K562 (cell line): ENCODE results near the gene PPIL6. TPM values are rescaled to one million over a fixed set of nuclear protein-coding genes. Genes with fewer than 3 reads are reported as not detected.

Experiments
- CEBPB ChIP-seq: fragments of 450-650 bp; IDR thresholded peaks from 2 replicates; pipeline ENCODE4 v1.6.1; 2016; ENCODE audit warnings: missing genetic modification characterization, missing compliant biosample characterization
- CEBPG ChIP-seq, 3 experiments: fragments of 200-800 bp in 1 of 3; sonication (Bioruptor generic) in 1 of 3; sonication (generic) in 1 of 3; formaldehyde crosslinking in 1 of 3; IDR thresholded peaks in 2 of 3; conservative IDR thresholded peaks in 1 of 3; 2 replicates each; pipeline versions ENCODE4 v1.6.1 to v1.8.0; 2016 to 2022; ENCODE audit warnings: missing compliant biosample characterization in 2 of 3, missing genetic modification characterization in 2 of 3, mild to moderate bottlenecking in 1 of 3, missing genetic modification reagents in 1 of 3
- CXXC5 ChIP-seq: fragments of 250-450 bp; sonication (Bioruptor Pico); IDR thresholded peaks from 2 replicates; pipeline ENCODE4 v1.8.0; 2022; ENCODE audit warnings: inconsistent platforms, mild to moderate bottlenecking, moderate library complexity
- KHSRP ChIP-seq: fragments of 450-650 bp; IDR thresholded peaks from 2 replicates; pipeline ENCODE4 v1.6.1; 2017
- KLF6 ChIP-seq: fragments of 250-450 bp; sonication (Bioruptor Pico); IDR thresholded peaks from 2 replicates; pipeline ENCODE4 v1.4.0; 2020; ENCODE audit warnings: mild to moderate bottlenecking, moderate library complexity, borderline replicate concordance
- MAZ ChIP-seq, 2 experiments: fragments of 450-650 bp in 1 of 2; sonication (generic) in 1 of 2; formaldehyde crosslinking; IDR thresholded peaks in 1 of 2; conservative IDR thresholded peaks in 1 of 2; 2 replicates each; pipeline versions ENCODE4 v1.4.0 to v1.5.0; 2020; ENCODE audit warnings: mild to moderate bottlenecking in 1 of 2, missing genetic modification reagents in 1 of 2
- MEF2D ChIP-seq: conservative IDR thresholded peaks from 2 replicates; pipeline ENCODE4 v1.6.1; 2016; ENCODE audit warnings: low read depth, missing genetic modification characterization, missing compliant biosample characterization
- MXI1 ChIP-seq: IDR thresholded peaks from 2 replicates; pipeline ENCODE4 v1.6.1; 2011; ENCODE audit warnings: low read depth, mild to moderate bottlenecking, improper control_type of control experiment, low read length
- NFATC3 ChIP-seq: fragments of 450-650 bp; IDR thresholded peaks from 2 replicates; pipeline ENCODE4 v1.6.1; 2017; ENCODE audit warnings: mild to moderate bottlenecking
- POLR2AphosphoS5 ChIP-seq: IDR thresholded peaks from 2 replicates; pipeline ENCODE4 v1.6.1; 2011; ENCODE audit warnings: mild to moderate bottlenecking, low read depth, low read length, moderate library complexity; ENCODE audit not compliant: control insufficient read depth, insufficient read depth
- RBBP5 ChIP-seq: fragments of 200-600 bp; sonication (generic); IDR thresholded peaks from 2 replicates; pipeline ENCODE4 v1.6.1; 2012; ENCODE audit warnings: borderline replicate concordance, mild to moderate bottlenecking, low read length, control low read depth, inconsistent platforms; ENCODE audit not compliant: insufficient read depth, poor library complexity, severe bottlenecking
- SMAD4 ChIP-seq: fragments of 250-450 bp; sonication (Bioruptor Pico); conservative IDR thresholded peaks from 2 replicates; pipeline ENCODE4 v1.8.0; 2021; ENCODE audit warnings: inconsistent platforms, mild to moderate bottlenecking, moderate library complexity
- SOX6 ChIP-seq: fragments of 450-650 bp; IDR thresholded peaks from 2 replicates; pipeline ENCODE4 v1.6.1; 2014; ENCODE audit warnings: mild to moderate bottlenecking
- TBP ChIP-seq: optimal IDR thresholded peaks from 2 replicates; pipeline ENCODE3; 2011; ENCODE audit warnings: low read depth, low read length, improper control_type of control experiment
- ZBTB1 ChIP-seq: sonication (generic); formaldehyde crosslinking; IDR thresholded peaks from 2 replicates; pipeline ENCODE4 v1.8.1; 2023; ENCODE audit warnings: missing genetic modification reagents, low read depth, mild to moderate bottlenecking, borderline replicate concordance
- ZNF695 ChIP-seq: fragments of 450-650 bp; formaldehyde crosslinking; IDR thresholded peaks from 2 replicates; pipeline ENCODE4 v1.4.0; 2020; ENCODE audit warnings: mild to moderate bottlenecking, moderate library complexity
- polyA plus RNA-seq, 8 experiments: library from polyadenylated mRNA; depleted of rRNA in 4 of 8; stranded (reverse) in 5 of 8; unstranded in 3 of 8; fragments of >200 nt; fragmentation: Nextera tagmentation in 2 of 8; fragmentation: Illumina TruSeq in 1 of 8; extraction: Ambion mirVana in 2 of 8; extraction: Trizol in 1 of 8; gene quantifications; 2 replicates each; pipeline versions ENCODE4 v1.2.1 to v1.2.3, GENCODE V29; 2011 to 2014; ENCODE audit warnings: inconsistent platforms in 1 of 8, missing spikeins in 1 of 8
- total RNA-seq, 7 experiments: library from RNA; depleted of rRNA in 6 of 7; stranded (reverse); fragments of >200 nt in 6 of 7; fragmentation: Illumina TruSeq in 2 of 7; extraction: Trizol in 2 of 7; gene quantifications; 2 replicates each; pipeline versions ENCODE4 v1.2.1 to v1.2.3, GENCODE V29; 2011 to 2021; ENCODE audit warnings: low replicate concordance in 1 of 7
- TF ChIP-seq, protein P1 (sequence below): fragments of 250-450 bp; sonication (Bioruptor Pico); IDR thresholded peaks from 2 replicates; pipeline ENCODE4 v1.8.0; 2021; ENCODE audit warnings: borderline replicate concordance, mild to moderate bottlenecking, moderate library complexity; ENCODE audit not compliant: poor library complexity, severe bottlenecking
- TF ChIP-seq, protein P2 (sequence below), 2 experiments: fragments of 450-650 bp; conservative IDR thresholded peaks; 2 replicates each; pipeline ENCODE4 v1.6.1; 2017; ENCODE audit warnings: mild to moderate bottlenecking in 2 of 2, moderate library complexity in 2 of 2
- TF ChIP-seq, protein P3 (sequence below): fragments of 450-650 bp; IDR thresholded peaks from 2 replicates; pipeline ENCODE4 v1.6.1; 2014; ENCODE audit warnings: low read depth, mild to moderate bottlenecking, moderate library complexity, borderline replicate concordance
- TF ChIP-seq, protein P4 (sequence below): fragments of 450-650 bp; formaldehyde crosslinking; conservative IDR thresholded peaks from 2 replicates; pipeline ENCODE4 v1.4.0; 2022; ENCODE audit warnings: mild to moderate bottlenecking, missing genetic modification characterization

The PPIL6 gene
- total and polyA plus RNA-seq, 9 of the 15 experiments (the other 6 are each of a cell fraction or from before 2014, with no cell fraction given) = 0.03 to 0.98 (median 0.41) TPM; not detected in 1

DNA sequence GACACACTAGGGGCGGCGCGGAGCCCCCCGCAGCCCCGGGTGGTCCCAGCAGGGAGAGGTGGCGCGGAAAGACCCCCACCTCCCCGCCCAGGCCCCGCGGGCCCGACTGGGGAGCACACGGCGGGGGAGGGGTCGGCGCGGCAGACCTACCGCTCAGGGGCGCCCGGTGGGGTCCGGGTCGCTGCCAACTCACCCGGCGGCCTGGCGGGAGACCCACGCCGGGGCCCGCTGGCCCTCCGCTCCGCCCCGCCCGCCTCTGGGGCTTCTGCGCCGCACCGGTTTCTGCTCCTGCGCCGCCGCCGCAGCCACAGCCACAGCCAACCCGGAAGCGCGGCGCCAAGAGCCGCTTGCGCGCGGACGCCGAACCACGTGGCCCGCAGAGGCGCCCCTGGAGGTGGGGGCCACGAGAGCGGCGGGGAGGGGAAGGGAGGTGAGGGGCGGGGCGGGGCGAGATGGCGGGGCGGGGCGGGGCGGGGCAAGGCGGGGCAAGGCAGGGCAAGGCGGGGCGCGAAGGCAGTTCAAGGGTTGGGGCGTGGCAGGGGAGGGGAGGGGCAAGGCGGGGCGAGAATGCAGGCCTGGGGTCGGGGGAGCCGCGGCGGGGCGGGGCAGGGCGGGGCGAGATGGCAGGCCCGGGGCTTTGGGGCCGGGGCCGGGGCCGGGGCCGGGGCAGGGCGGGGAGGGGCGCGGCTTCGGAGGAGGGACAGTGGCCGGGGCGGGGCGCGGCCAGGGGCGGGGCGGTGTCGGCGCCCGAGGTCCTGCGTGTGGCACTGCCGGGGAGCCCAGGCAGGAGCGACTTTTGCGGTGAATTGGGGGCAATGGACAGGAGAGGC is 42.7 kb upstream of the PPIL6 start, which contains the start of gene ZBTB24 (continued):
- TF ChIP-seq CEBPB = 0 out of 2 replicates have a peak, but pooled peaks have one; percentile 5
- peak; percentile 60 for TF ChIP-seq TBP
- TF ChIP-seq SOX6 = no peak
- no peak for TF ChIP-seq NFATC3
- TF ChIP-seq, protein P1, sequence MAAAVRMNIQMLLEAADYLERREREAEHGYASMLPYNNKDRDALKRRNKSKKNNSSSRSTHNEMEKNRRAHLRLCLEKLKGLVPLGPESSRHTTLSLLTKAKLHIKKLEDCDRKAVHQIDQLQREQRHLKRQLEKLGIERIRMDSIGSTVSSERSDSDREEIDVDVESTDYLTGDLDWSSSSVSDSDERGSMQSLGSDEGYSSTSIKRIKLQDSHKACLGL (CRISPR knock-in tag) = peak; percentile 11
- peak; percentile 86 for TF ChIP-seq CXXC5 (CRISPR knock-in tag)
- TF ChIP-seq, protein P2, sequence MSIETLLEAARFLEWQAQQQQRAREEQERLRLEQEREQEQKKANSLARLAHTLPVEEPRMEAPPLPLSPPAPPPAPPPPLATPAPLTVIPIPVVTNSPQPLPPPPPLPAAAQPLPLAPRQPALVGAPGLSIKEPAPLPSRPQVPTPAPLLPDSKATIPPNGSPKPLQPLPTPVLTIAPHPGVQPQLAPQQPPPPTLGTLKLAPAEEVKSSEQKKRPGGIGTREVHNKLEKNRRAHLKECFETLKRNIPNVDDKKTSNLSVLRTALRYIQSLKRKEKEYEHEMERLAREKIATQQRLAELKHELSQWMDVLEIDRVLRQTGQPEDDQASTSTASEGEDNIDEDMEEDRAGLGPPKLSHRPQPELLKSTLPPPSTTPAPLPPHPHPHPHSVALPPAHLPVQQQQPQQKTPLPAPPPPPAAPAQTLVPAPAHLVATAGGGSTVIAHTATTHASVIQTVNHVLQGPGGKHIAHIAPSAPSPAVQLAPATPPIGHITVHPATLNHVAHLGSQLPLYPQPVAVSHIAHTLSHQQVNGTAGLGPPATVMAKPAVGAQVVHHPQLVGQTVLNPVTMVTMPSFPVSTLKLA (conservative IDR thresholded peaks at IDR 0.05) = peak; percentile 24 to 80; a peak in 2 of 4 replicates
- no peak for TF ChIP-seq KHSRP
- peak; percentile 49 for TF ChIP-seq SMAD4 (CRISPR knock-in tag)
- no peak for TF ChIP-seq KLF6 (CRISPR knock-in tag)
- TF ChIP-seq ZNF695 (CRISPR knock-in tag) = no peak
- no peak for TF ChIP-seq CEBPG (CRISPR knock-in tag; IDR thresholded peaks at IDR 0.05)
- no peak for TF ChIP-seq CEBPG (tag; conservative IDR thresholded peaks at IDR 0.05 in 1 of 2, IDR thresholded peaks at IDR 0.05 in 1 of 2)
- no peak for TF ChIP-seq MEF2D
- TF ChIP-seq MXI1 = peak; percentile 52; the same call in 1 of the 2 replicates
- TF ChIP-seq, protein P3, sequence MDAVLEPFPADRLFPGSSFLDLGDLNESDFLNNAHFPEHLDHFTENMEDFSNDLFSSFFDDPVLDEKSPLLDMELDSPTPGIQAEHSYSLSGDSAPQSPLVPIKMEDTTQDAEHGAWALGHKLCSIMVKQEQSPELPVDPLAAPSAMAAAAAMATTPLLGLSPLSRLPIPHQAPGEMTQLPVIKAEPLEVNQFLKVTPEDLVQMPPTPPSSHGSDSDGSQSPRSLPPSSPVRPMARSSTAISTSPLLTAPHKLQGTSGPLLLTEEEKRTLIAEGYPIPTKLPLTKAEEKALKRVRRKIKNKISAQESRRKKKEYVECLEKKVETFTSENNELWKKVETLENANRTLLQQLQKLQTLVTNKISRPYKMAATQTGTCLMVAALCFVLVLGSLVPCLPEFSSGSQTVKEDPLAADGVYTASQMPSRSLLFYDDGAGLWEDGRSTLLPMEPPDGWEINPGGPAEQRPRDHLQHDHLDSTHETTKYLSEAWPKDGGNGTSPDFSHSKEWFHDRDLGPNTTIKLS = 0 out of 2 replicates have a peak, but pooled peaks have one; percentile 53
- TF ChIP-seq POLR2AphosphoS5 = peak; percentile 66
- TF ChIP-seq RBBP5 = peak; percentile 37
- peak; percentile 95 to 96 for TF ChIP-seq MAZ (CRISPR knock-in tag; conservative IDR thresholded peaks at IDR 0.05 in 1 of 2, IDR thresholded peaks at IDR 0.05 in 1 of 2)
- TF ChIP-seq, protein P4, sequence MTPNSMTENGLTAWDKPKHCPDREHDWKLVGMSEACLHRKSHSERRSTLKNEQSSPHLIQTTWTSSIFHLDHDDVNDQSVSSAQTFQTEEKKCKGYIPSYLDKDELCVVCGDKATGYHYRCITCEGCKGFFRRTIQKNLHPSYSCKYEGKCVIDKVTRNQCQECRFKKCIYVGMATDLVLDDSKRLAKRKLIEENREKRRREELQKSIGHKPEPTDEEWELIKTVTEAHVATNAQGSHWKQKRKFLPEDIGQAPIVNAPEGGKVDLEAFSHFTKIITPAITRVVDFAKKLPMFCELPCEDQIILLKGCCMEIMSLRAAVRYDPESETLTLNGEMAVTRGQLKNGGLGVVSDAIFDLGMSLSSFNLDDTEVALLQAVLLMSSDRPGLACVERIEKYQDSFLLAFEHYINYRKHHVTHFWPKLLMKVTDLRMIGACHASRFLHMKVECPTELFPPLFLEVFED (CRISPR knock-in tag) = no peak
- TF ChIP-seq ZBTB1 = peak; percentile 64
